Stimulated activated CD4-positive, alpha-beta T cell treated with anti-CD3 and anti-CD28 coated beads, TNF-alpha, amount 100 ng/mL, for 48 hours (primary cell): Measurements from ENCODE around the gene PAK5.
A peak's percentile ranks its signal among the peaks of the same experiment; 100 is the strongest.
"Not testable (repeated sequence)": the region's sequence is repeated elsewhere in the genome, so short reads cannot be mapped to it uniquely, and the experiment has no call there.

ENCODE experiments used
- DNase-seq, 3 donors: peaks; one replicate each; pipeline ENCODE4 v3.0.0-alpha.2; 2020; ENCODE audit warnings: low read depth in 3 of 3

PAK5 gene

DNA sequence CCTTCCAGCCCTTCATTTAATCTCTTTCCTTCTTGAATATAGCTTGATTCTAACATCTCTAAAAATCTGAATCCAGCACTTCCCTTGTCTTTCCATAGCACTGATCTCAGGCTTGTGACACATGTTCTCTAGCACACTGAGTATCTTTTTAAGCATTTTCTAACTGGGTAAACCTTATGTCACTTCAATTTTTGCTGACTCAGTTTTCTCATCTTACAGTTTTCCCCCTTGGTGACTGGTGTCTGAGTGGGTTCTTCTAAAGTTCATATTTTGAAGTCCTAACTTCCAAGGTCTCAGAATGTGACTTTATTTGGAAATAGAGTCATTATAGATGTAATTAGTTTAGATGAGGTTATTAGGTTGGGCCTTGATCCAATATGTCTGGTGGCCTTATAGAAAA is 153.9 kb downstream of the PAK5 start:
- DNase-seq = no peak

- DNase-seq = no peak
Observed at GRCh38 chr20:9677100-9677623, 161.7 kb downstream of the PAK5 start.

DNA sequence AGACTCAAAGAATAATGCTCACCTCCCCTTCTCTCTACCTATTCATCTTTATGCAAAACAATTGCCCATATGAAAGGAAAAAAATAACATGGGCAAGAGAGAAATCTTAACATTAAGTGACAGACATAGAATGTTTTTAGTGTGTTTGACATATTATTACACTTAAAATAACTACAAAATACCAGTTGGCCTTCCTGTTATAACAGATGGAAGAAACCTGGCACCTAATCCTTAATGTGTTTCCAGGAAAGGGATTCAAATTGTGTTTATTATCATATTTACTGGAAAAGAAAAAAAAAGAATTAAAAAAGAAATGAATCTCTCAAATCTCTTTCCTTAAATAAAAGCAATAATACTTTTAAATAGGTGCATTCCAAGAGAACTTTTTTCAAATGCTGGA is 165.9 kb downstream of the PAK5 start:
- DNase-seq = no peak

DNA sequence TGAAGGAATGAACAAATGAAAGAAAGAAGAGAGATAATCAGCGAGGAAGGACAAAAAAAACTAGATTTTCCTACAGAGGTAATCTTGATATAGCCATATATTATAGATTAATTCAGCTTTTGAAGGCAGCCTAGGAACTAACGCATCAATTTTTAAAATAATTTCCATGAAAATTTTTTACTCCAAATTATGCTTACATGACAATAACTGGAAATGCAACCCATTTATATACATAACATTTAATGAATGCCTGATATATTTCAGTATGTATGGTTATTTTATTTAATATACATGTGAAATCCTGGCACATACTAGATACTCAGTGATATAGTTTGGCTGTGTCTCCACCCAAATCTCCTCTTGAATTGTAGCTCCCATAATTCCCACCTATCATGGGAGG is 166.8 kb downstream of the PAK5 start:
- DNase-seq = no peak

- no peak for DNase-seq
Observed at GRCh38 chr20:9668381-9668780, 170.5 kb downstream of the PAK5 start.

GRCh38 chr20:9663423-9663822 is 175.5 kb downstream of the PAK5 start:
- DNase-seq = no peak

DNA sequence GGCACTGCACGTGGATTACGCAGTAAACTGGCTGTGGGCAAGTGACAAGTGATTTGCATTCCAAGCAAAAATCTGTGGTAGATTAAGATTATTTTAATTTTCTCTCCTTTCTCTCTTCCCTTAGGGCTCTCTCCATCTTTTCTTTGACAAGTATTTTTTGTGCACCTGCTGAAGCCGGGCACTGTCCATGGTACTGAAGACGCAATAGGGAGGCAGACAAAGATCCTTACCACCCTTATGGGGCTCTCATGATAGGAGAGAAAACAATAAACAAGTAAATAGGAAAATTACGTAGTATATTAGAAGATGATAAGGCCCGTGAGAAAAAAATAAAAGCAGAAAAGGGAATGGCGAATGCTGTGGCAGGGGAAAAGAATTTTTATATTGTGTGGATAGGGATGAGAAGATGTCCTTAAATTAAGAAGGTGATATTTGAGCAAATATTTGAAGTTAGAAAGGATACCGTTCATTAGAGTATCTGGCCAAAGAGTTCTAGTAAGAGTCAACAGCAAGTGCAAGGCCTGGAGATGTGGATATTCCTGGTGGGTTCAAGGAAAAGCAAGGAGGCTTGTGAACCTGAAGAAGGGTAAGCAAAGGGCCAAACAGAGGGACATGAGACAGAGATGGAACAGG is 178.5 kb downstream of the PAK5 start:
- DNase-seq = no peak

GRCh38 chr20:9647741-9648140 is 191.1 kb downstream of the PAK5 start:
- no peak for DNase-seq

DNA sequence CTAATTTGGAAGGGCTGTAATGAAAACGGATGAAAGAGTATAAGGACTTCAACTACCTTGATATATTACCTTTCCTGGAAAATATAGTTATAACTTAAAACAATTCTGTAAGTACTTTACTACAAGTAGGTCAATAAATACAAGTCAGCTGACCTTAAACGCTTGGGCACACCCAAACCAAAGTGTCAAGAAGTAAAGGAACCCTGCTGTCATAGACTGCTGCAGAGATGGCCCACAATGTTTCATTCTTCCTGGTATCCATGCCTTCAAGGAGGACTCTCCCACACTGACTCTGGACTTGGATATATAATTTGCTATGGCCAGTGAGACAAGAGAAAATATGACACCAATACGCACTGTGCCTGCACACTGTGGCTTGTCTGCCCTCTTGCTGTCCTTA is 192.5 kb downstream of the PAK5 start:
- no peak for DNase-seq

DNA sequence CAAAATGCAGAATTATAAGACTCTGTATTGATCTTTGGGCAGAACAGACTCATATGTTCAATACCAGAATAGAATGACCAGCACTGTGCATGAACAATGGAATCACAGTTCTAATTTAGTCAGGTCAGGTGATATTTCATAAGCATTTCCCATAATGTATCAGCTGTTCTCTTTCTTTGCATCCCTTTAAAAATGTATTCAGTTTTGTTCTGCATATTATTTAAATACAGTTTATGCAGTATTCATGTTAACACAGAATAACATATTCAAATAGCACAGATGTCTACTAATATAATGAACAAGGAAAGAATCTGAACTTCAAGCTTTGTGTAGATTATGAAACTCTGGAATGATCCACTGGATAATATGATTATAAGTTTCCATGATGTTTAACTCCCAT is 196.0 kb downstream of the PAK5 start:
- no peak for DNase-seq

- not testable (repeated sequence) for DNase-seq
Observed at GRCh38 chr20:9641499-9642000, 197.3 kb downstream of the PAK5 start.

DNA sequence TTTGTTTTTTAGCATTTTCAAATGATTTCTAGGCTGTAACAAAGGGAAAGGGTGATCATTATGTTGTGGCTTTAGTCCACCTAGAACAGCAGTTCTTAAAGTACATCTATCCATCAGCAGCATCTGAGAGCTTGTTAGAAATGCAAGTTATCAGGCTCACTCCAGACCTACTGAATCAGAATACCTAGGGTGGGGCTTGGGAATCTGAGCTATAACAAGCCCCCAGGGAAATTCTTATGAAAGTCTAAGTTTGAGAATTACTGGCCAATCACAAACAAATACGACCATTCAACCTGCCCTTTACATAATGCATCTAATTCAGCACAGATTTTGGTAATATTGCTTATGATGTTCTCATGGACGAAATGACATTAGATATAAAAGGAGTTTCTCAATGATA is 201.0 kb downstream of the PAK5 start:
- no peak for DNase-seq

- no peak for DNase-seq
Observed at GRCh38 chr20:9635750-9636149, 203.1 kb downstream of the PAK5 start.

- no peak for DNase-seq
Observed at GRCh38 chr20:9634327-9634726, 204.5 kb downstream of the PAK5 start.

DNA sequence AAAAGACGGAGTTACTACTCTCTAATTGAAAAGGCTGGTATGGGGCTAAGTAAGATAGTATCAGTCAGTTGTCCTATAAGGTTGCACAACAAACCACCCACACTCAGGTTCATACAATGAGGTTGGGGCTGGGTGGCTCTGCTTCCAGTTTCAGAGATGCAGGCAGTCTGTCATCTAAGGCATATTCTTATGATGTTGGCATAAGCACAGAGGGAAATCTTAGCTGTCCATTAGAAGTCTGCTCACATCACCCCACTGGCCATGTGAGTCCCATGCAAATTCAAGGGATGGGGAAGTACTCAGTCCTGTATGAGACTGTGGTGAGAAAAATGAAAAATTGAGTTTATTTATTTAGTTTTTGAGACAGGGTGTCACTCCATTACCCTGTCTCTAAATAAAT is 205.9 kb downstream of the PAK5 start:
- no peak for DNase-seq

DNA sequence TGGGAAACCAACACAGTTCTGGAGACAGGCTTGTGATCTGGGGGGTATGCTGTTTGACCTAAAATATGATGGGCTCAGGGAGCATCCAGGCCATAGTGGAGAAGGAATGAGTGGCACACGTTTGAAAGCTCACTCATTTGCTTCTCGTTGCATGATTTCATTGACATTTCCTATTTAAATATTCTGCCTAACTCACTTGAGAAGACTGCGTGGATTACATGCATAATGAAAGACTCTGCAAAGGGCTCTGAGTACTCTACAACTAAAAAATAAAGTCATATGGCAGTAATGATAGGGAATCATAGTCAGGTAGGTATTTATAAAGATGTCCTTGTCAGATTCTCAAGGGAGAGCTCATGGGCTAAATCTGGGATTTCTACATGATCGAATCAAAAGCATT is 206.6 kb downstream of the PAK5 start:
- no peak for DNase-seq

DNA sequence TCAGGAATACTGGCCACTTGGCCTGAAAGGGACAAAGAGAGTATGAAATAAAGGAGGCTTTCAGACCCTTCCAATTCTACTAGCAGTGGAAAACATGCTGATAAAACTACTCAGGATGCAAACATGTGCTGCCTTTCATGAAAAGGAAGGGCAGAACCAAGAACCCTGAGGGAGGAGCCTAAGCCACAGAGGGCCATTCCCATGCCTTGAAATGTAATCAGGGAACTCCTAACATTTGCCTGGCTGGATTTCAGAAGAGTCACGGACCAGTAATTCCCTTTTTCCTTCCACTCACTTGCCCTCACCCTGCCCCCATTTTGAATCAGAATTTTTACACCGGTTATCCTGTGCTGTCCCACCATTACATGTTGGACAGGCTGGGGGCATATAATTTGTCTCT is 208.3 kb downstream of the PAK5 start:
- no peak for DNase-seq

DNA sequence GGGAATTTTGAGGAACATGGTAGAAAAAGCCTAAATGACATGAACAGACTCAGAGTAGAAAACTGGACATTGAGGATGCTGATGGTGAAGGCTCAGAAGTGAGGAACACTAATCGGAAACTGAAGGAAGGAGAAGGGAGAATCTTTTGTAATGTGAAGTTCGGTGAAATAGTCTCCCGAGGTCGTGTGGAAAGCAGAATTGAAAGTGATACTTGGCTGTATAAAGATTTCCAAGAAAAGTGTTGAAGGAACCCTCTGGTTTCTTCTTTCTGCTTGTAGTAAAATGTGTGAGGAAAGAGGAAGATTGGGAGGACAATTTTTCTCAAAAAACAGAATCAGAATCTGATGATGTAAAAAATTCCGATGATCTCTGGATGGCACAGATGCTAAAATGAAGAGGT is 209.0 kb downstream of the PAK5 start:
- no peak for DNase-seq

DNA sequence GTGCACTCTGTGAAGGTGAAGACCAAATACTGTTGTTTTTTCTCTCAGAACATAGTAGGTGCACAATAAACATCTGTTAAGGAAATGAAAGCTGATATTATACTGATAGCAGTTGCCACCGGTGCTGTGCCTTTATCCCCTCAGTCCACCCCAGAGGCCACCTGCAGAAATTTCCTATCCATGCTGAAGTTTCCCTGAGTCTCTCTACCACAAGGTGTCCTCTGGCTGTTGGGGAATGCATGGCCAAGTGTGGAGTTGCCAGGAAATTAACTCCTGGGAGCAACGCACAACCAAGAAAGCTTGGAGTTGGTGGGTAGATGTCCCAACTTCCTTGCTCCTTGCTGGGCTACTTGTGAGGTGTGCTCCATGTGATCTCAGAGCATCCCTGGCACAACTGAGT is 210.3 kb downstream of the PAK5 start:
- DNase-seq = no peak

DNA sequence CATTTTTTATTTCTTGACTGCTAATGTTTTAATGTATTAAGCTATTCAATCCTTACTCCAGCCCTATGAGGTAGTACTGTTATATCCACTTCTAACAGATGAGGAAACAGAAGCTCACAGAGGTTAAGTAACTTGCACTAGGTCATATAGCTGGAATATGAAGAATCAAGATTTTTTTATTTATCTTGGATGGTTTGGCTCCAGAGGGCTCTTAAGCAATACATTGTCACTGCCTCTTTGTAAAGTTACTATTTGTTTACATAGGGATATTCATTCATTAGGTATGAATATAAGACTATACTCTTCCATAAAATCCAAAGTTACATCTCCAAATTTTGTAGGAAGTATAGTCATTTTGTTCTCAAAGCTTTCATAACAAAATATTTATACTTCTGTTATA is 210.7 kb downstream of the PAK5 start:
- no peak for DNase-seq

DNA sequence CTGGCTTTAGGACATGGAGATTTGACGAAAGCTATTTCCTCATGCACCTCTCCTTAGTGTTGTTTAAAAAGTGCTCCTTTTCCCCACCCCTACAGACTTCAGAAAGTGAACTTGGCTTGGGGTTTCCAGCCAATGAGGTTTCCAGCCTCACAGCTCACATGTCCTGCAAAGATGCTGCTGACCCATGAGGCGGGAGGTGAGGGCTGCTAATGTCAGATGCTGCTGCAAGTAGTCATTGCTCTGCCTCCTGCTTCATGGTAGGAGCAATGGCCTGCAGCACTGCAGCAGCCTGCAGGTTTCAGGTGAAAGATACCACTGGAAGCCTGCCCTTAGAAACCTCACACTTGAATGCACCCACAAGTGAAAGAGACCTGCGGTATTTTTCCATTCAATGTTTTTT is 211.7 kb downstream of the PAK5 start:
- DNase-seq = no peak

GRCh38 chr20:9626357-9626756 is 212.5 kb downstream of the PAK5 start:
- no peak for DNase-seq

DNA sequence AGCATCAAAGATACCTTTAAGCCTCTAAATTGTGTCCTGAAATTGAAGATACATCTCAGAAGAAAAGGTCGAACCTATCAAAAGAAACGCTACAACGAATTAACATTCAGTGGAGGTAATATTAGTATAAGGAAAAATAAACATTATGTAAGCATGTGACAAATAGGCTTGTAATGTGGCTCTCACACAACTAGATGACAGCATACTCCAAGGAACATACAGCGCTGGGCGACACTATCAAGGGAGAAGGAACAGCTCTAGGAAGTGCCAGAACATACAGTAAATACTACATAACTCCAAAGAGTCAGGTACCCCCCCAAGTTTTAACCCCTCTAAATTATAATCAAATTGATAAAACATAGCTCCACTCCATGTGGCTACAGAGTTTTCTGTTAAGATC is 220.9 kb downstream of the PAK5 start:
- DNase-seq = no peak

DNA sequence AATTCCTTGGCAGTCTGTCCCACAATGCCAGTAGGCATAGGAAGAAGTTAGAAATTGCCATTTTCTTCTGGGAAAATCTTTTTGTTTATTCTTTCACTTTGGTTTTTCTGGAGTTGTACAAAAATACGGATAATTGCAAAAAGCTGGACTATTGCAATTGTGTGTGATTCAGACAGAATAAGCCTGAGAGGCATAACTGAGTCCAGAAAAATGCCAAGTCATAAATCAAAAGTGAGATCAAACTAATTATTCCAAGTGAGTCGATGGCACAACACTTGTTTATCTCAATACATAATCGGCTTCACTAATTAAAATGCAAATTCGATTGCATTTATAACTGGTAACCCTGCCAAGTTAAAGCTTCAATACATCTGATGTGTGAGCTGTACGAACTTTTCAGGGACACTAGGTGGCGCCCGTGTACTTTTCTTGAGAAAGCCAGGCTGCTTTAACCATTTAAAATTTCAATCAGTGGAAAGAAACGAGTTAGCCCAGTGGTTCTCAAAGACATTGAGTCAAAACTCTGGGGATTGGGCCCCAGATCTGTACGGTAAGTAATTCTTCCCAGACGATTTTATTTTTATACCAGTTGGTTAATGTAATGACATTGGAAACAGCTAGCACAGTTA is 221.9 kb downstream of the PAK5 start:
- DNase-seq = peak; percentile 5 to 23 (median 15)
